ENCODE results near the gene CRNN. TPM values are rescaled to one million over a fixed set of nuclear protein-coding genes. Genes with fewer than 3 reads are reported as not detected.

The CRNN gene
- total RNA-seq, 2 donors from 2014 or later, result not detected

GRCh38 chr1:152442301-152442700 is 28.2 kb upstream of the CRNN start:
- H3K9me3 ChIP-seq, result no peaks in the 10 kb centered on the region
- no peak for TF ChIP-seq CTCF (IDR thresholded peaks at IDR 0.05)
- no peak overlapping the region for H3K4me3 ChIP-seq
- no peaks in the 10 kb centered on the region for H3K27me3 ChIP-seq (replicated peaks; ENCODE audit: insufficient read depth)
- H3K36me3 ChIP-seq, result no peaks in the 10 kb centered on the region
- peaks cover 4 to 15% of the 10 kb centered on the region in 2 donors for H3K4me1 ChIP-seq (ENCODE audit: control insufficient read depth in 1 of 2, low read depth in 2 of 2)
- DNase-seq (ENCODE audit: low spot score), result no peak
- H3K27ac ChIP-seq, result no peak overlapping the region
- no peak for ATAC-seq (ENCODE audit: insufficient number of reproducible peaks, low FRiP score, low read depth)

- no peak for ATAC-seq (ENCODE audit: insufficient number of reproducible peaks, low FRiP score, low read depth)
- H3K4me1 ChIP-seq (ENCODE audit: control insufficient read depth in 1 of 2, low read depth in 2 of 2), result peaks cover 4 to 15% of the 10 kb centered on the region in 2 donors
- no peak for DNase-seq (ENCODE audit: low spot score)
- no peaks in the 10 kb centered on the region for H3K36me3 ChIP-seq
- H3K27ac ChIP-seq, result no peak overlapping the region
- H3K4me3 ChIP-seq, result no peak overlapping the region
- no peak for TF ChIP-seq CTCF (IDR thresholded peaks at IDR 0.05)
- no peaks in the 10 kb centered on the region for H3K27me3 ChIP-seq (replicated peaks; ENCODE audit: insufficient read depth)
- H3K9me3 ChIP-seq, result no peaks in the 10 kb centered on the region
Observed at GRCh38 chr1:152441756-152442155, 27.7 kb upstream of the CRNN start.

- ATAC-seq (ENCODE audit: insufficient number of reproducible peaks, low FRiP score, low read depth) (peak; percentile 63), DNase-seq (ENCODE audit: low spot score) (no peak)
- Histone ChIP-seq H3K27me3 (replicated peaks; ENCODE audit: insufficient read depth) (no peaks in the 10 kb centered on the region), H3K27ac (no peak overlapping the region), H3K4me1 (ENCODE audit: control insufficient read depth in 1 of 2, low read depth in 2 of 2) (peaks cover 4 to 15% of the 10 kb centered on the region in 2 donors), H3K36me3 (no peaks in the 10 kb centered on the region), H3K9me3 (no peaks in the 10 kb centered on the region), H3K4me3 (no peak overlapping the region)
- peak; percentile 73 for TF ChIP-seq CTCF (IDR thresholded peaks at IDR 0.05)
Observed at GRCh38 chr1:152440635-152441471, 26.8 kb upstream of the CRNN start.

- Histone ChIP-seq H3K36me3 (no peaks in the 10 kb centered on the region), H3K27ac (no peak overlapping the region), H3K9me3 (no peaks in the 10 kb centered on the region), H3K4me1 (ENCODE audit: control insufficient read depth in 1 of 2, low read depth in 2 of 2) (peaks cover 0 to 5% of the 10 kb centered on the region in 2 donors), H3K27me3 (replicated peaks; ENCODE audit: insufficient read depth) (no peaks in the 10 kb centered on the region), H3K4me3 (no peak overlapping the region)
- TF ChIP-seq CTCF (IDR thresholded peaks at IDR 0.05), result no peak
- ATAC-seq (ENCODE audit: insufficient number of reproducible peaks, low FRiP score, low read depth) (no peak), DNase-seq (ENCODE audit: low spot score) (no peak)
Observed at GRCh38 chr1:152436593-152437496, 22.8 kb upstream of the CRNN start.

- no peak for ATAC-seq (ENCODE audit: insufficient number of reproducible peaks, low FRiP score, low read depth)
- Histone ChIP-seq H3K9me3 (no peaks in the 10 kb centered on the region), H3K27me3 (replicated peaks; ENCODE audit: insufficient read depth) (no peaks in the 10 kb centered on the region), H3K4me1 (ENCODE audit: control insufficient read depth in 1 of 2, low read depth in 2 of 2) (no peaks in the 10 kb centered on the region), H3K36me3 (no peaks in the 10 kb centered on the region), H3K27ac (no peak overlapping the region), H3K4me3 (no peak overlapping the region)
- no peak for DNase-seq (ENCODE audit: low spot score)
- TF ChIP-seq CTCF (IDR thresholded peaks at IDR 0.05), result no peak
Observed at GRCh38 chr1:152427458-152427857, 13.4 kb upstream of the CRNN start.

Measured in thoracic aorta (tissue), 2 donors.